GM12878 (cell line): Measurements from ENCODE around the gene RARRES1. TPM values are rescaled to one million over a fixed set of nuclear protein-coding genes. Genes with fewer than 3 reads are reported as not detected.

Experiments
- ATAC-seq: fragments of 200-7000 bp; cut with Tn5 transposase; 3 replicates; pipeline ENCODE4 v1.9.1; 2020; ENCODE audit warnings: mild to moderate bottlenecking, moderate library complexity
- BruUV-seq: library from RNA; stranded (reverse); fragments of 400-500 nt; replicated peaks from 2 replicates; lab custom pipeline; 2021; lab: Mats Ljungman, UMichigan
- CTCF ChIA-PET: fragments of 300-600 bp; sonication (Branson Sonifier 250); formaldehyde crosslinking; extraction: SDS; loops from one replicate; lab custom pipeline; 2021; ENCODE audit warnings: inconsistent platforms; lab: Yijun Ruan, JAX
- POLR2A ChIA-PET: fragments of 350-600 bp; formaldehyde crosslinking; extraction: SDS; loops from one replicate; lab custom pipeline; 2021; ENCODE audit warnings: inconsistent platforms; lab: Charles Lee
- RAD21 ChIA-PET: fragments of 300-600 bp; sonication (Branson Sonifier 250); formaldehyde crosslinking; loops from one replicate; lab custom pipeline; 2023; ENCODE audit warnings: antibody characterized with exemption; ENCODE audit not compliant: unreplicated experiment; lab: Charles Lee
- SMC1A ChIA-PET: fragments of 300-600 bp; sonication (Branson Sonifier 250); formaldehyde crosslinking; loops from one replicate; lab custom pipeline; 2023; ENCODE audit not compliant: unreplicated experiment, uncharacterized antibody; lab: Charles Lee
- DNase-seq: peaks from one replicate; pipeline ENCODE4 v3.0.0-alpha.2; 2011; ENCODE audit warnings: low read depth, low spot score
- FAIRE-seq: peaks from 3 replicates; lab custom pipeline; 2011; peaks lifted over from hg19 to GRCh38; lab: Jason Lieb, UNC
- H2AFZ ChIP-seq: 2 replicates; pipeline ENCODE4 v1.6.0; 2011; ENCODE audit warnings: low read depth, low read length, control low read depth; ENCODE audit not compliant: control insufficient read depth
- H3K27ac ChIP-seq: 2 replicates; pipeline ENCODE4 v1.5.1; 2011; ENCODE audit warnings: control low read depth; ENCODE audit not compliant: control insufficient read depth, insufficient read depth
- H3K27me3 ChIP-seq, 2 experiments: replicated peaks in 1 of 2; 2 replicates each; pipeline versions ENCODE4 v1.6.0 to v1.6.1; 2011; ENCODE audit warnings: low read length in 1 of 2; ENCODE audit not compliant: control insufficient read depth in 2 of 2, insufficient read depth in 2 of 2
- H3K36me3 ChIP-seq, 2 experiments: 2 replicates each; pipeline ENCODE4 v1.5.1; 2011; ENCODE audit warnings: low read length in 1 of 2; ENCODE audit not compliant: control insufficient read depth in 2 of 2, insufficient read depth in 2 of 2
- H3K4me1 ChIP-seq: 2 replicates; pipeline ENCODE4 v1.6.1; 2011; ENCODE audit warnings: mild to moderate bottlenecking, low read length, moderate library complexity, mixed read lengths; ENCODE audit not compliant: control insufficient read depth, insufficient read depth
- H3K4me2 ChIP-seq: 2 replicates; pipeline ENCODE4 v1.6.0; 2011; ENCODE audit warnings: control low read depth; ENCODE audit not compliant: control insufficient read depth, insufficient read depth
- H3K4me3 ChIP-seq: fragments of 200-600 bp; sonication (generic); 2 replicates; pipeline ENCODE4 v1.5.1; 2016
- H3K79me2 ChIP-seq: 2 replicates; pipeline ENCODE4 v1.6.0; 2011; ENCODE audit warnings: low read length; ENCODE audit not compliant: control insufficient read depth, insufficient read depth
- H3K9ac ChIP-seq: 2 replicates; pipeline ENCODE4 v1.8.0; 2011; ENCODE audit warnings: low read length, control low read depth, mixed read lengths; ENCODE audit not compliant: control insufficient read depth, insufficient read depth
- H3K9me3 ChIP-seq: replicated peaks from 3 replicates; pipeline ENCODE4 v1.5.1; 2011; ENCODE audit warnings: mild to moderate bottlenecking, low read length; ENCODE audit not compliant: control insufficient read depth, insufficient read depth
- H4K20me1 ChIP-seq: 2 replicates; pipeline ENCODE4 v1.6.0; 2011; ENCODE audit not compliant: control insufficient read depth, insufficient read depth
- ATF3 ChIP-seq: IDR thresholded peaks from 2 replicates; pipeline ENCODE4 v1.6.1; 2011; ENCODE audit warnings: low read depth, mild to moderate bottlenecking, low read length, moderate library complexity, borderline replicate concordance; ENCODE audit errors: extremely low read depth
- CBX5 ChIP-seq: sonication (generic); IDR thresholded peaks from 2 replicates; pipeline ENCODE4 v1.6.1; 2016; ENCODE audit warnings: low read depth, moderate library complexity, mild to moderate bottlenecking, inconsistent platforms
- JUND ChIP-seq: IDR thresholded peaks from 2 replicates; pipeline ENCODE4 v1.6.1; 2012; ENCODE audit warnings: low read depth, mild to moderate bottlenecking, low read length, improper control_type of control experiment, moderate library complexity
- MLLT1 ChIP-seq: fragments of 450-650 bp; IDR thresholded peaks from 2 replicates; pipeline ENCODE4 v1.6.1; 2016; ENCODE audit warnings: mild to moderate bottlenecking
- NBN ChIP-seq: fragments of 450-650 bp; IDR thresholded peaks from 2 replicates; pipeline ENCODE4 v1.6.1; 2016
- NR2F1 ChIP-seq: fragments of 450-650 bp; conservative IDR thresholded peaks from 2 replicates; pipeline ENCODE4 v1.6.1; 2017; ENCODE audit warnings: mild to moderate bottlenecking
- RAD51 ChIP-seq: fragments of 450-650 bp; IDR thresholded peaks from 2 replicates; pipeline ENCODE4 v1.6.1; 2016; ENCODE audit warnings: moderate library complexity, mild to moderate bottlenecking, inconsistent platforms
- ZBTB33 ChIP-seq: fragments of 450-650 bp; IDR thresholded peaks from 2 replicates; pipeline ENCODE4 v1.6.1; 2017; ENCODE audit warnings: mild to moderate bottlenecking
- WGBS: methylation state at CpG from one replicate; pipeline ENCODE4 v1.1.6; 2016; ENCODE audit warnings: low lambda C conversion rate; ENCODE audit not compliant: insufficient replicate concordance, insufficient coverage; ENCODE audit errors: missing lambda C conversion rate; 5-methylcytosine and 5-hydroxymethylcytosine counted together
- in situ Hi-C: fragments of 300-500 bp; cut with MboI; formaldehyde crosslinking; loops from 9 replicates; pipeline ENCODE4 v1.14.3; 2018; ENCODE audit warnings: mixed read lengths
- intact Hi-C: fragments of 100-400 bp; cut with micrococcal nuclease; formaldehyde crosslinking; loops from one replicate; pipeline ENCODE4 v1.14.2; 2022; ENCODE audit not compliant: unreplicated experiment
- polyA plus RNA-seq, 11 experiments: library from polyadenylated mRNA; depleted of rRNA in 4 of 11; unstranded in 6 of 11; stranded (reverse) in 5 of 11; fragments of >200 nt; fragmentation: Nextera tagmentation in 4 of 11; fragmentation: Illumina TruSeq in 1 of 11; extraction: Ambion mirVana in 4 of 11; extraction: Trizol in 1 of 11; gene quantifications; 1 replicate in 1 of 11; 2 replicates in 10 of 11; pipeline versions ENCODE4 v1.2.1 to v1.2.3, GENCODE V29; 2011 to 2016; ENCODE audit warnings: inconsistent platforms in 2 of 11, missing spikeins in 2 of 11, low read depth in 1 of 11
- total RNA-seq, 4 experiments: library from RNA; depleted of rRNA in 3 of 4; stranded (reverse); fragments of >200 nt in 3 of 4; fragmentation: Illumina TruSeq in 1 of 4; extraction: Trizol in 1 of 4; gene quantifications; 2 replicates each; pipeline versions ENCODE4 v1.2.1 to v1.2.3, GENCODE V29; 2013 to 2021

Gene RARRES1
- total and polyA plus RNA-seq, 10 of the 15 experiments (the other 5 are each of a cell fraction or from before 2014, with no cell fraction given), result 0.02 to 0.83 (median 0.63) TPM; not detected in 7

DNA sequence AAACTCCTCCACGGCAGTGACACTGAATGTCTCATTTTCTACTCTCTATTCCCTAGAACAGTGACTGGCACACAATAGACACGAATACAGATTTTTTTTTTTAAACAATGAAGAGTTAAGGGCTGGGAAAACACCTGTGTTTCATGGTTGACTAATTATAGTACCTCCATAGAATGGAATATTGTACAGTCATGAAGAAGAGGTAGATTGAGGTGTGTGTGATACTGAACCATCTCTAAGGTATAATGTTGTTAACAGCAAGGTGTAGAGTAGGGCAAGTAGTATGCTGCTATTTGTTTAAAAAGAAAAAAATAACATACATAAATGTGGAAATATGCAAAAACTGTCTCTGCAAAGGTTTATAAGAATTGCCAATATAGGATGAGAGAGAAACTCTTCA, 5.2 kb upstream of the RARRES1 start:
- Histone ChIP-seq H3K79me2 (no peaks in the 10 kb centered on the region), H3K4me1 (no peaks in the 10 kb centered on the region), H2AFZ (no peak overlapping the region), H3K9ac (no peak overlapping the region), H3K27me3 (no peaks in the 10 kb centered on the region), H3K4me3 (no peak overlapping the region), H3K27ac (no peak overlapping the region), H3K36me3 (no peaks in the 10 kb centered on the region), H4K20me1 (no peaks in the 10 kb centered on the region), H3K9me3 (no peaks in the 10 kb centered on the region)
- ChIA-PET SMC1A (no interaction called here), CTCF (interaction anchor here (3.4 kb wide), 1 partner anchor 10 kb away, joined by 22 read pairs; no protein-coding TSS in a partner anchor), POLR2A (no interaction called here), RAD21 (no interaction called here)
- DNase-seq (no peak), FAIRE-seq (no peak), ATAC-seq (no peak)
- WGBS, result 50% methylated on average over 2 of the region's 2 CpGs
- intact Hi-C loops, result no loop called here
- BruUV-seq, result no TSS peak
- in situ Hi-C loops, result no loop called here
- TF ChIP-seq CBX5 (no peak), RAD51 (no peak), NBN (no peak), ATF3 (no peak), JUND (no peak), MLLT1 (no peak), ZBTB33 (no peak), NR2F1 (no peak)
- TF ChIP-seq, all 136 proteins: peak for 0
- H3K4me2 ChIP-seq, result no peak overlapping the region
